SHP77 (cell line): Measurements from ENCODE around the gene C22orf23.

Experiments
- DNase-seq, 2 experiments: peaks; one replicate each; lab custom pipeline; 2025; lab: John Stamatoyannopoulos, UW

The C22orf23 gene

GRCh38 chr22:37953437-37954179 is at the start of gene C22orf23, which contains the start of gene POLR2F:
Gene C22orf23, minus strand, starts transcription at chr22:37953601. Its CDS starts 452 bp downstream, at chr22:37953149.
Gene POLR2F, plus strand, starts transcription at chr22:37953699. Its CDS starts 89 bp downstream, at chr22:37953788.
- DNase-seq: peak; percentile 94 to 97

- DNase-seq: peak; percentile 67 to 85
These were observed 46.4 kb upstream of the C22orf23 start for GRCh38 chr22:37999640-38000272.

- no peak for DNase-seq
These were observed 45.8 kb upstream of the C22orf23 start for GRCh38 chr22:37999236-37999635.

- DNase-seq: no peak
These were observed 45.1 kb upstream of the C22orf23 start for GRCh38 chr22:37998543-37998942.

- DNase-seq: peak; percentile 6 to 55
These were observed 43.3 kb upstream of the C22orf23 start for GRCh38 chr22:37996515-37997246.

GRCh38 chr22:37996079-37996478 is 42.7 kb upstream of the C22orf23 start:
- DNase-seq: no peak

- no peak for DNase-seq
These were observed 42.1 kb upstream of the C22orf23 start for GRCh38 chr22:37995460-37995859.

GRCh38 chr22:37994982-37995381 is 41.6 kb upstream of the C22orf23 start:
- DNase-seq: no peak

GRCh38 chr22:37994049-37994448 is 40.6 kb upstream of the C22orf23 start:
- DNase-seq: no peak

GRCh38 chr22:37991731-37992442 is 38.5 kb upstream of the C22orf23 start:
- no peak for DNase-seq

GRCh38 chr22:37990862-37991261 is 37.5 kb upstream of the C22orf23 start:
- no peak for DNase-seq

GRCh38 chr22:37990301-37990700 is 36.9 kb upstream of the C22orf23 start:
- DNase-seq: no peak

GRCh38 chr22:37989146-37990045 is 36.0 kb upstream of the C22orf23 start:
- no peak for DNase-seq

- no peak for DNase-seq
These were observed 33.0 kb upstream of the C22orf23 start for GRCh38 chr22:37986371-37986770.

- DNase-seq: no peak
These were observed 32.4 kb upstream of the C22orf23 start for GRCh38 chr22:37985751-37986281.

- no peak for DNase-seq
These were observed 31.7 kb upstream of the C22orf23 start for GRCh38 chr22:37985050-37985585.

- DNase-seq: no peak
These were observed 30.7 kb upstream of the C22orf23 start, which contains the start of gene SOX10 for GRCh38 chr22:37983860-37984791. Gene SOX10, minus strand, starts transcription at chr22:37984555. Its CDS starts 771 bp downstream, at chr22:37983784.

- no peak for DNase-seq
These were observed 29.8 kb upstream of the C22orf23 start for GRCh38 chr22:37982938-37983859.
